H4 (cell line): ENCODE measurements around the gene BPIFA1. TPM values are rescaled to one million over a fixed set of nuclear protein-coding genes. Genes with fewer than 3 reads are reported as not detected.

Experiments
- DNase-seq: peaks from one replicate; pipeline ENCODE4 v3.0.0-alpha.2; 2015; ENCODE audit warnings: low spot score
- total RNA-seq: library from RNA; depleted of rRNA; stranded (reverse); fragments of >200 nt; shearing (Covaris generic); gene quantifications from 2 replicates; pipeline ENCODE4 v1.2.3, GENCODE V29; 2014; rRNA removed

BPIFA1 gene
- total RNA-seq, 1 experiment from 2014 or later, result not detected

DNA sequence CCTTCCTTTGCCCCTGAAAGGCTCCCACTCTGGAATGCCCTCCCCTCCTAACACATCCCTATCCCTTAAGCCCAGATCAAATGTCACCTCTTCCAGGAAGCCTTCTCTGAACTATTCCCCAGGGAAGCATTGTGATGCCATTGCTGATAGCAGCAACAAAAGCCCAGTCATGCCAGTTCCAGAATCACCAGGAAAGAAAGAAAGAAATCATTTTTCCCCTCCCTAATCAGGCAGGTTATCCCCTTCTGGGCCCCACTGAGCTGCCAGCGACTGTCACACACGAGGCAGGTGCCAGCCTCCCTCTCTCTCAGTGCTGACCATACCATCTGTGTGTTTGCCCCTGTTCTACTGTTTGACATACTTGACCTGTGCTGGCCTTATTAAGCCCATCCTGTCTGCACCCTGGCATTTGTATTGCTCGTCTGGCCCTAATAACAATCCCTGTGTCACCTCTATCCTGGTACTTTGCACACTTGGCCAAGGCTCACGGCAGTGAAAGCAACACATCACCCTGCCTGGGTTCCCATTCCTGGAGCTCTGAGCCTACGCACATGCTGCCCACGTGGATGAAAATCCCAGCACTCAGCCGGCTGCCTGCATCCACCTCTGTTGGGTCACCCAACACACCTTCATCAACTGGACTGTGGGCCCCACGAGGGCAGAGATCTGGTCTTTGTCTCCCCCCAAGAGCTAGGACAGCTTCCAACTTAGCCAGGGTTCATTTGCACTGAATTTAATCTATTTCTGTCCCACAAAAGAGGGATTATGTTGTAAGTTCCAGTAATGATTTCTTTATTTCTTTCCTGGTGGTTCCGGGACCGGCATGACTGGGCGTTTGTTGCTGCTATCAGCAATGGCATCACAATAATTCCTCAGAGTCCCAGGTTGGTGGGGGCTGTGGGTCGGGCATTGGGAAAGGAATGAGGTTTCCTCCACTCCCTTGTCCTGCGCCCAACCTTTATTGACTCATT, 42.0 kb downstream of the BPIFA1 start:
- peak; percentile 56 for DNase-seq

- no peak for DNase-seq
These were observed 42.9 kb downstream of the BPIFA1 start for GRCh38 chr20:33278700-33279099.

DNA sequence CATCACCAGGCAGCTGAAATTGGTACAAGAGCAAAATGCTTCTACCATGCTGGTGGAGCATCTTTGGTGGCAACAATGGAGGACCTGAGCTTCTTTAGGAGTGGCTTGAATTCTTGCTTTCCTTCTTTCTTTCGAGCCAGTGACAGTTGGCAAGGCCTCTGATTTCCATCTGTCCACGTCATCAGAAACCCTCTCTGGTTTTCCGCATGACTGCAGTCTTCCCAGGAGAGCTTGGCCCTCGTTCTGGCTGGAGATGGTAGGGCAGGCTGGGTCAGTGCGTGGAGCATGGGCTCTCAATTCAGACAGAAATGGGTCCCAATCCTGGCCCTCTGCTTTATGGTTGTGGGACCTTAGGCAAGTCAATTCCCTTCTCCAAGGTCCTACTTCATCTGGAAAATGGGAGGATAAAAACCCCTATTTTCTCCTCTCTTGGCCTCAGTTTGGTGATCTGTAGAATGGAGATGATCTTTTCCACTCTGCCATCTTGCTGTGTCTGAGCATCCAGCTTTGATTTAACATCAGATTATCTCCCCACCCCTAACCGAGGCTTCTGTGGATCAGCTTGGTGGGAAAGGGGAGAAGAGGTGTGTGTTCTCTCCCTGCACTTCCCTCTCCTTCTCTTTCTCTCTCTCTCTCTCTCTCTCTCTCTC, 43.6 kb downstream of the BPIFA1 start:
- DNase-seq, result no peak

DNA sequence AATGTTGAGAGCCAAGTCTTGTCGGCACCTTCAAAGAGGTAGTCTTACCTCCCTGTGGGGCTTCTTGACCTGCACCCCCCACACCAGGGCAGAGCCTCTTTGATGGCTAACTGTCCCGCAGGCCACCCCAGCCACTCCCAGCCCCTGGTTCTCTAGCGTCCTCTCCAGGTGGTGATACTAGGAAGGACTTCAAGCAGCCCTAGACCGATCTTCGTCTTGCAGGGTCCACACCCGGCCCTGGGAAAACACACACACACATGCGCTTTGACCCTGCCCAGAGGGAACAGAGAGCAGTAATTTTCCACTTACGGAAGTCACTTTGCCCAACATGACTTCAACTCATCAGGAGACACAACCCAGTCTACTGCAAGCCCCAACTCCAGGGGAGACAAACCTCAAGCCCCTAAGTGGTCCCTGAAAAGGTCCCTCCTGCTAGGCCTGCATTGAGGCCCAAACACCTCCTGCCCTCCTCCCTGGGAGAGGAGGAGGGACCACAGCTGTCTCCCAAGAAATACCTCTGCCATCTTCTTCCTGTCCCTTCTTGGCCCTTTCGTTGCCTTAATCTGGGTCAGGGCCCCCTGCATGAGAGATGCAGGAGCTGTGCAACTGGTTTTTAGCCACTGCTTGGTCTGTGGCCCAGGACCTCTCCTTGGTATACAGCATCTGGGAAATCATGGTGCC, 44.3 kb downstream of the BPIFA1 start:
- no peak for DNase-seq

- DNase-seq, result no peak
These were observed 45.0 kb downstream of the BPIFA1 start for GRCh38 chr20:33280775-33281174.

DNA sequence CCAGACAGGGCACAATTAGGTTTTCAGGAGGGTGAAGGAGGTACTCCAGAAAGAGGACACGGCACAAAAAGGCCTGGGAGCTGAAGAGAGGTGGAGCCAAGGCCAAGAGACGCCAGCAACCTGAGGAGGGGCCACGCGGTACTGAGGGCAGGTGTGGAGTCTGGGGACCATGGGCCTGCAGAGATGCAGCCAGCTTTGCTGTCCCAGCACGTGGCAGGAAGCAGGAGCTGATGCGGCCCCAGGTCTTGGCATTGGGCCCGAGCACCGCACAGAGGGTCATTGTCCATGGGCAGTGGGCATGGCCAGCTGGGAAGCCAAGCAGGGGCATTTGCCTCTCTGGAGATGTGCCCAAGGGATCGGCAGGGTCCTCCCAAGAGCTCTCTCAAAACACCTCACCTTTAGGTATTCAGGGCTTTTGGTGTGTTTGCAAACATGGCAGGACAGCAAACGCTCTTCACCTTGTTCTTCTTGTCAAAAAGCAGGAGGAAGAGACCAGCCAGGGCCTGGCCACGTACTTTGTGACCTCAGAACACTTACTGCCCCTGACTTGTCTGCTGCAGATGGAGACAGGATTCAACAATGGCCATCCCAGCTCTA, 45.9 kb downstream of the BPIFA1 start:
- DNase-seq, result no peak

DNA sequence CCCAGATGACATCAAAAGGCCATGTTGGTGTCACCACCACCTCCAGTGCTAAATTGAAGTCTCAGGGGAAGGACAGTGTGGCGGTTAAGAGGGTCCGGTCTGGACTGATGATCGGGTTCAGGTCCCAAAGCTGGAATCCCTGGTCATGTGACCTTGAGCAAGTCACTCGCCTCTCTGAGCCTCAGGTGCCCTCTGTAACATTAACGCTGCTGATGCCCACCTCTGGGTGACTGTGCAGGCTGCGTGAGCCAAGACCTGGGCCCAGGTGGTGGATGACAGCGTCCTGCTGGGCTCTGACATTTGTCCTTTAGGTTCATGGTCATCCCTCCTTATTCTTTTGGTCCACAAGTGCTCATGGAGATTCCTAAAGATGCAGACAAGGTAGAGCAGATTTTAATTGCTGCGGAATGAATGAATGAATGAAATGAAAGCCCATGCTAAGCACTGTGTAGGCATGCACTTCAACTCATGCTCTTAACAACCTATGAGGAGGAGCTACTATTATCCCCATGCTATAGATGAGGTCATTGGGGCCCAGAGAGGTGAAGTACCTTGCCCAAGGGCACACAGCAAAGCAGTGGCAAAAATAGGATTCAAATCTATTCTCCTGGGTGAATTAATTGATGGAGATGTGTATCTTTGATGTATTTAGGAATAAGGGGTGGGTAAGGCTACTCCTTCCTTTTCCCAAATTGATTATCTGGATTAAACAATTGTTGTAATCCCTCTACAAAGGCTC, 46.6 kb downstream of the BPIFA1 start:
- DNase-seq, result no peak

DNA sequence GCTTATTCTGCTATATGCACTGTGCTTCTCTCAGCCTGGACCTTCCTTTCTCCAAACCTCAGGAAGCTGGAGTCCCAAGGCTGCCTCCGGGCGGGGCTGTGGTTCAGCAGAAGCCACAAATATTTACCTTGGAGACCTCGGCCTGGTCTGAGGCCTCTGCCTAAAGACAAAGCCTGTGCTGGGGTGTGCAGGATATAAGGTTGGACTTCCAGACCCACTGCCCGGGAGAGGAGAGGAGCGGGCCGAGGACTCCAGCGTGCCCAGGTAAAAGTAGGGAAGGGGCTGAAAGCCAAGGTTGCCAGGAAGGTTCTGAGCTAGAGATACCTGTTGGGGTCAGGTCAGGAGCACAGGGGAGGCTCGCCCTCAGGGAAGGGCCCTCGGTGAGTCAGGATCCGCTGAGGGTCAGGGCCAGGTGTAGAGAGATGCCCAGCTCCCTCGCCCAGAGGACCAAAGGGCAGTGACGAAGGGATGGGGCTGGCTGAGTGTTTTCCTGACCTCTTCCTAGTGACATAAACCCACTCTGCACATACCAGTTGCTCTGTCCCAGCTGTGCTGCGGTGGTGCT, 47.3 kb downstream of the BPIFA1 start, which contains the start of gene BPIFB1:
Gene BPIFB1, plus strand, starts transcription at position 224 of the 565 bp plus-strand sequence. CDS start 2,860 bp downstream, outside the sequence.
- DNase-seq, result no peak

- no peak for DNase-seq
These were observed 48.5 kb downstream of the BPIFA1 start for GRCh38 chr20:33284284-33284683.

DNA sequence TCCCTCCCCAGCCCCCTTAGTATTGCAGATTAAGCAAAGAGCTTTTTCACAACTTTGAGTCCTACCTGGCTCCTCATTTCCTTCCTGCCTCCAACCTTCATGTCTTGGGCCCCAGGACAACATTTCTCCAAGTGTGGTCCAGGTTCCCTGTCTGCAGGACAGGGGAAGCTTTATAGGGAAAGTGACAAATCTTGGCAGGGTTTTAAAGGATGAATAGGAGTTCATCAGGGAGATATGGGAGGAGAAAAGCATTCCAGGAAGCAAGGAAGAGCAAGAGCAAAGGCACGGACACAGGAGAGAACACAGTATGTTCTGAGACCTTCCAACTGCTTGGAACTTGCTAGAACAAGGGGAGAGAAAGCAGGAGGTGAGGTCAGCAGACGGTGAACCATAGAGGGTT, 49.1 kb downstream of the BPIFA1 start:
- DNase-seq, result no peak

DNA sequence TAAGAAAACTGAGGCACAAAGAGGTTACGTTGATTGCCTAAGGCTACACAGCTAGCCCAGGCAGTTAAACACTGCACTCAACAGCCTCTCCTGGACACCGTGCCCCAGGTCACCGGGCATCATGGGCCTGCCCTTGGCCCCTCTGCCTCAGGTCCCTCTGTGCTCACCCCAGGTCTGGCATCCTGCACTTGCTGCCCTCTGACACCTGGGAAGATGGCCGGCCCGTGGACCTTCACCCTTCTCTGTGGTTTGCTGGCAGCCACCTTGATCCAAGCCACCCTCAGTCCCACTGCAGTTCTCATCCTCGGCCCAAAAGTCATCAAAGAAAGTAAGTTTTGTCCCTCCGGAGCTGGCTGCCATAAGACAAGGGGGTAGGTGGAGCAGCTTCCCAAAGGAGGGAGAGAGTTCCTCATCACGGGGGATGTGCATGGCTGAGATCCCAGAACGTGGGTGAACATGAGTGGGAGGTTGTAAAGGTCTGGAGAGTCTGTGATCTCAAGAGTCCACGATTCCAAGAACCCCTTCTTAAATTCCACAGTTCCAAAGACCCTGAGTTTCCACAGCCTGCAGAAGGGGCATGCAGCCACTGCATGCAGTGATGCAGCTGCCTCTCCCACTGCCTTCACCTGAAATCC, 50.2 kb downstream of the BPIFA1 start:
- DNase-seq, result no peak

- DNase-seq, result no peak
These were observed 52.1 kb downstream of the BPIFA1 start for GRCh38 chr20:33287884-33288283.

DNA sequence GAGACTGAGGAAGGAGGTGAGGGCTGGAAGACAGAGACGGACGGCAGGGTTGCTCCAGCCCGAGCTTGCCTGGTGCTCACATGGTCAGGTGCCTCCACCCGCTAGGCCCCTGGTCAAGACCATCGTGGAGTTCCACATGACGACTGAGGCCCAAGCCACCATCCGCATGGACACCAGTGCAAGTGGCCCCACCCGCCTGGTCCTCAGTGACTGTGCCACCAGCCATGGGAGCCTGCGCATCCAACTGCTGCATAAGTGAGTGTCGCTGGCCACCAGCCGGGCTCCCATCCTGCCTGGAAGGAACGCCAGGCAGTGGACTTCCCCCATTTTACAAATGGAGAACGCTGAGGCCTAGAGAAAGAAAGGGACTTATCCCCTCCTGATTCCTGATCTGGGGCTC, 55.1 kb downstream of the BPIFA1 start:
- DNase-seq, result no peak

DNA sequence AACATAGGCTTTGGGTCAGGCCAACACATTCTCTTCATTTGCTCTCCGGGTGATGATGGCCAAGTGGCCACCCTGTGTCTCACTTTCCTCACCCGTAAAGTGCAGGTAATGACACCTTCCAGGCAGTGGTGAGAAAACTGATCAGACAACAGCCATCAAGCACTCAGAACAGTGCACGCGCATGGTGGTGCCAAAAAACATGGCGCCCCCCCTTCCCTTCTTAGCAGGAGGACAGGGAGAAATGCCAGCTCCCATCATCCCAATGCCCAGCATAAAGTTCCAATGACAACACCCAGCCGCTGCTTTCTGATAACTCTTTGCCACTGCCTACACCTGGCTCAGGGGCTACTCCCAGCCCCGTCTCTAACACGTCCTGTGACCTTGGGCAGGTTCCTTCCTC, 55.6 kb downstream of the BPIFA1 start:
- DNase-seq, result no peak

DNA sequence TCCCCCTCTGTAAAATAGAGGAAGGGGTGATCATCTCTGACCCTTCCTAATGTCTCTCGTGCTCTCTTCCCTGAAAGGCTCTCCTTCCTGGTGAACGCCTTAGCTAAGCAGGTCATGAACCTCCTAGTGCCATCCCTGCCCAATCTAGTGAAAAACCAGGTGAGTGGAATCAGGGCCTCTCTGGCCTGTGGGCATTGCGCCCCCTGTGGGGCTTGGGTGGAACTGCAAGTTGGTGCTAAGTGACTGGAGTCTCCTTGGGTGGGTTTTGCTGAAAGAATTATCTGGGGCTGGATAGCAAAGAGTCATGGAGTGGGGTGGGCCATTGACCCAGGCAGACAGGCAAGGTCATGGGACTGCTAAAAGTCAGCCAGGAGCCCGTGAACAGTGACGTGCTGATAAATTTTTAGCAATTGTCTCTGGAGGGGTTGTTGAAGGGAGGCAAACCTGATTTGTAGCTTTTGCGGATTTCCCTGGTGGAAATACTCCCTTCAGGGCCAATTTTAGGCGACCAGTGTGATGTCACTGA, 56.1 kb downstream of the BPIFA1 start:
- peak; percentile 19 for DNase-seq

Other genes with a start within 250 kb of the BPIFA1 start
- gene SUN5, start 231.6 kb upstream of the BPIFA1 start, total RNA-seq, result not detected in 2 replicates
- not detected in 2 replicates for gene BPIFB2, start 228.3 kb upstream of the BPIFA1 start, total RNA-seq
- not detected in 2 replicates for gene BPIFB6, start 204.3 kb upstream of the BPIFA1 start, total RNA-seq
- not detected in 2 replicates for gene BPIFB3, start 182.1 kb upstream of the BPIFA1 start, total RNA-seq
- not detected in 2 replicates for gene BPIFB4, start 156.4 kb upstream of the BPIFA1 start, total RNA-seq
- gene BPIFA2, start 67.8 kb upstream of the BPIFA1 start, total RNA-seq, result not detected in 2 replicates
- not detected in 2 replicates for gene BPIFA3, start 18.6 kb upstream of the BPIFA1 start, total RNA-seq
- 0.56 and 0.76 TPM in 2 replicates for gene BPIFB1, start 47.2 kb downstream of the BPIFA1 start, total RNA-seq
- gene CDK5RAP1, start 165.5 kb downstream of the BPIFA1 start, total RNA-seq, result 25.5 and 29.4 TPM in 2 replicates
- 9.2 and 12.5 TPM in 2 replicates for gene SNTA1, start 207.8 kb downstream of the BPIFA1 start, total RNA-seq